ENCODE measurements around the gene EML4.

Gene EML4

GRCh38 chr2:42246562-42246961 is 77.4 kb downstream of the EML4 start:
- no peak for DNase-seq (ENCODE audit: low read depth, low spot score)
- in situ Hi-C loops (cut with HindIII; ENCODE audit: low sequenced_read_pairs): no loop called here

GRCh38 chr2:42248846-42249245 is 79.7 kb downstream of the EML4 start:
- no peak for TF ChIP-seq CTCF (IDR thresholded peaks at IDR 0.05; ENCODE audit: low read depth, low read length)
- DNase-seq (ENCODE audit: low read depth, low spot score): no peak
- in situ Hi-C loops (cut with HindIII; ENCODE audit: low sequenced_read_pairs): no loop called here

More at GRCh38 chr2:42246562-42246961, 77.4 kb downstream of the EML4 start:
- TF ChIP-seq CTCF (IDR thresholded peaks at IDR 0.05; ENCODE audit: low read depth, low read length): no peak
- H3K4me3 ChIP-seq (ENCODE audit: low read depth, low read length): no peak overlapping the region

GRCh38 chr2:42249284-42249683 is 80.1 kb downstream of the EML4 start:
- TF ChIP-seq CTCF (IDR thresholded peaks at IDR 0.05; ENCODE audit: low read depth, low read length): no peak
- in situ Hi-C loops (cut with HindIII; ENCODE audit: low sequenced_read_pairs): no loop called here

More at GRCh38 chr2:42248846-42249245, 79.7 kb downstream of the EML4 start:
- H3K4me3 ChIP-seq (ENCODE audit: low read depth, low read length): no peak overlapping the region

GRCh38 chr2:42249887-42250286 is 80.7 kb downstream of the EML4 start:
- no peak for TF ChIP-seq CTCF (IDR thresholded peaks at IDR 0.05; ENCODE audit: low read depth, low read length)
- H3K4me3 ChIP-seq (ENCODE audit: low read depth, low read length): no peak overlapping the region
- DNase-seq (ENCODE audit: low read depth, low spot score): peak; percentile 27

More at GRCh38 chr2:42249284-42249683, 80.1 kb downstream of the EML4 start:
- no peak overlapping the region for H3K4me3 ChIP-seq (ENCODE audit: low read depth, low read length)
- DNase-seq (ENCODE audit: low read depth, low spot score): no peak

GRCh38 chr2:42250925-42251324 is 81.8 kb downstream of the EML4 start:
- H3K4me3 ChIP-seq (ENCODE audit: low read depth, low read length): no peak overlapping the region
- no peak for TF ChIP-seq CTCF (IDR thresholded peaks at IDR 0.05; ENCODE audit: low read depth, low read length)
- DNase-seq (ENCODE audit: low read depth, low spot score): no peak
- in situ Hi-C loops (cut with HindIII; ENCODE audit: low sequenced_read_pairs): no loop called here

More at GRCh38 chr2:42249887-42250286, 80.7 kb downstream of the EML4 start:
- in situ Hi-C loops (cut with HindIII; ENCODE audit: low sequenced_read_pairs): no loop called here

- no peak for TF ChIP-seq CTCF (IDR thresholded peaks at IDR 0.05; ENCODE audit: low read depth, low read length)
- in situ Hi-C loops (cut with HindIII; ENCODE audit: low sequenced_read_pairs): no loop called here
- no peak for DNase-seq (ENCODE audit: low read depth, low spot score)
- no peak overlapping the region for H3K4me3 ChIP-seq (ENCODE audit: low read depth, low read length)
Measured at GRCh38 chr2:42252464-42252863, 83.3 kb downstream of the EML4 start.

Data from astrocyte of the spinal cord (primary cell).